GM21825 (cell line): ENCODE results near the gene TIMM8B.
A peak's percentile ranks its signal among the peaks of the same experiment; 100 is the strongest.
"Not testable (repeated sequence)": the region's sequence is repeated elsewhere in the genome, so short reads cannot be mapped to it uniquely, and the experiment has no call there.

ENCODE experiments used
- ATAC-seq: cut with Tn5 transposase; IDR thresholded peaks from one replicate; pipeline ENCODE4 v1.9.1; 2021; ENCODE audit warnings: mild to moderate bottlenecking, moderate library complexity; ENCODE audit not compliant: unreplicated experiment

TIMM8B gene

GRCh38 chr11:112085822-112086421, 634 bp downstream of the TIMM8B start:
- ATAC-seq, result peak; percentile 33

GRCh38 chr11:112082729-112083128, 3.8 kb downstream of the TIMM8B start:
- no peak for ATAC-seq

- ATAC-seq, result peak; percentile 87
These were observed 12.4 kb downstream of the TIMM8B start, which contains the start of the genes NKAPD1 and PIH1D2 for GRCh38 chr11:112073941-112074811. Gene NKAPD1 (plus strand): TSS chr11:112074299. CDS start chr11:112075575, 1,276 bp downstream. Gene PIH1D2 (minus strand): TSS chr11:112074017. CDS start chr11:112073174, 843 bp downstream.

- no peak for ATAC-seq
These were observed 23.6 kb downstream of the TIMM8B start for GRCh38 chr11:112062923-112063322.

GRCh38 chr11:112058103-112058502, 28.5 kb downstream of the TIMM8B start:
- no peak for ATAC-seq

- ATAC-seq, result no peak
These were observed 29.4 kb downstream of the TIMM8B start for GRCh38 chr11:112057170-112057569.

GRCh38 chr11:112051768-112052167, 34.8 kb downstream of the TIMM8B start:
- no peak for ATAC-seq

GRCh38 chr11:112050721-112051120, 35.8 kb downstream of the TIMM8B start:
- ATAC-seq, result peak; percentile 86

- ATAC-seq, result no peak
These were observed 36.8 kb downstream of the TIMM8B start for GRCh38 chr11:112049777-112050176.

- not testable (repeated sequence) for ATAC-seq
These were observed 38.3 kb downstream of the TIMM8B start for GRCh38 chr11:112048256-112048655.

- not testable (repeated sequence) for ATAC-seq
These were observed 39.9 kb downstream of the TIMM8B start for GRCh38 chr11:112046647-112047046.

GRCh38 chr11:112044961-112045360, 41.6 kb downstream of the TIMM8B start:
- ATAC-seq, result no peak

GRCh38 chr11:112042961-112043304, 43.6 kb downstream of the TIMM8B start:
- no peak for ATAC-seq

GRCh38 chr11:112042161-112042960, 44.2 kb downstream of the TIMM8B start:
- no peak for ATAC-seq

- no peak for ATAC-seq
These were observed 49.0 kb downstream of the TIMM8B start for GRCh38 chr11:112037527-112037926.
